K562 (cell line): ENCODE results near the gene ANO8. TPM values are rescaled to one million over a fixed set of nuclear protein-coding genes. Genes with fewer than 3 reads are reported as not detected.
A peak's percentile ranks its signal among the peaks of the same experiment; 100 is the strongest.

Source experiments
- C11orf30 ChIP-seq: fragments of 450-650 bp; IDR thresholded peaks from 2 replicates; pipeline ENCODE4 v1.6.1; 2016; ENCODE audit warnings: low read depth, mild to moderate bottlenecking
- EHMT2 ChIP-seq: fragments of 450-650 bp; IDR thresholded peaks from 2 replicates; pipeline ENCODE4 v1.6.1; 2018; ENCODE audit warnings: antibody characterized with exemption
- EWSR1 ChIP-seq: fragments of 450-650 bp; IDR thresholded peaks from 2 replicates; pipeline ENCODE4 v1.6.1; 2018; ENCODE audit warnings: borderline replicate concordance, mild to moderate bottlenecking, low read depth, moderate library complexity; ENCODE audit not compliant: partially characterized antibody
- HMG20B ChIP-seq: fragments of 250-450 bp; sonication (Bioruptor Pico); IDR thresholded peaks from 2 replicates; pipeline ENCODE4 v1.5.0; 2021; ENCODE audit warnings: mild to moderate bottlenecking
- KHSRP ChIP-seq: fragments of 450-650 bp; IDR thresholded peaks from 2 replicates; pipeline ENCODE4 v1.6.1; 2017
- NR2C2 ChIP-seq, 2 experiments: fragments of 200-800 bp in 1 of 2; sonication (Bioruptor generic) in 1 of 2; sonication (generic) in 1 of 2; formaldehyde crosslinking in 1 of 2; IDR thresholded peaks; 2 replicates each; pipeline versions ENCODE4 v1.6.1 to v1.8.0; 2016 to 2022; ENCODE audit warnings: mild to moderate bottlenecking in 1 of 2, missing compliant biosample characterization in 1 of 2, missing genetic modification characterization in 1 of 2, missing genetic modification reagents in 1 of 2
- SMAD2 ChIP-seq: fragments of 150-350 bp; IDR thresholded peaks from 2 replicates; pipeline ENCODE4 v1.6.1; 2014; ENCODE audit warnings: low read depth, mild to moderate bottlenecking, low read length
- SRF ChIP-seq, 2 experiments: fragments of 250-450, 450-650 bp in 1 of 2; sonication (Bioruptor Pico) in 1 of 2; sonication (generic) in 1 of 2; formaldehyde crosslinking; IDR thresholded peaks; 2 replicates each; pipeline versions ENCODE4 v1.5.0 to v1.5.1; 2020 to 2022; ENCODE audit warnings: mild to moderate bottlenecking in 1 of 2, missing genetic modification reagents in 1 of 2
- TCFL5 ChIP-seq: fragments of 250-450 bp; sonication (Bioruptor Pico); conservative IDR thresholded peaks from 2 replicates; pipeline ENCODE4 v1.6.1; 2021; ENCODE audit warnings: mild to moderate bottlenecking, moderate library complexity, matching md5 sums
- ZNF12 ChIP-seq: sonication (generic); formaldehyde crosslinking; IDR thresholded peaks from 2 replicates; pipeline ENCODE4 v1.4.0; 2020; ENCODE audit warnings: mild to moderate bottlenecking, missing genetic modification reagents
- ZNF146 ChIP-seq: IDR thresholded peaks from one replicate; pipeline ENCODE4 v1.6.1; 2018; ENCODE audit warnings: missing compliant biosample characterization; ENCODE audit not compliant: unreplicated experiment
- polyA plus RNA-seq, 8 experiments: library from polyadenylated mRNA; depleted of rRNA in 4 of 8; stranded (reverse) in 5 of 8; unstranded in 3 of 8; fragments of >200 nt; fragmentation: Nextera tagmentation in 2 of 8; fragmentation: Illumina TruSeq in 1 of 8; extraction: Ambion mirVana in 2 of 8; extraction: Trizol in 1 of 8; gene quantifications; 2 replicates each; pipeline versions ENCODE4 v1.2.1 to v1.2.3, GENCODE V29; 2011 to 2014; ENCODE audit warnings: inconsistent platforms in 1 of 8, missing spikeins in 1 of 8
- total RNA-seq, 7 experiments: library from RNA; depleted of rRNA in 6 of 7; stranded (reverse); fragments of >200 nt in 6 of 7; fragmentation: Illumina TruSeq in 2 of 7; extraction: Trizol in 2 of 7; gene quantifications; 2 replicates each; pipeline versions ENCODE4 v1.2.1 to v1.2.3, GENCODE V29; 2011 to 2021; ENCODE audit warnings: low replicate concordance in 1 of 7
- TF ChIP-seq, protein P1 (sequence below): fragments of 250-450 bp; sonication (Bioruptor Pico); IDR thresholded peaks from 2 replicates; pipeline ENCODE4 v1.5.0; 2021; ENCODE audit warnings: mild to moderate bottlenecking, moderate library complexity
- TF ChIP-seq, protein P2 (sequence below), 2 experiments: fragments of 450-650 bp; IDR thresholded peaks; 2 replicates each; pipeline ENCODE4 v1.6.1; 2018; ENCODE audit warnings: mild to moderate bottlenecking in 2 of 2, low read depth in 1 of 2; ENCODE audit not compliant: partially characterized antibody in 2 of 2
- TF ChIP-seq, protein P3 (sequence below): fragments of 450-650 bp; formaldehyde crosslinking; IDR thresholded peaks from 2 replicates; pipeline ENCODE4 v1.4.0; 2020; ENCODE audit warnings: mild to moderate bottlenecking, mixed read lengths

ANO8 gene
- total and polyA plus RNA-seq, 9 of the 15 experiments (the other 6 are each of a cell fraction or from before 2014, with no cell fraction given) = 0.07 to 7.6 (median 2.3) TPM; not detected in 1

DNA sequence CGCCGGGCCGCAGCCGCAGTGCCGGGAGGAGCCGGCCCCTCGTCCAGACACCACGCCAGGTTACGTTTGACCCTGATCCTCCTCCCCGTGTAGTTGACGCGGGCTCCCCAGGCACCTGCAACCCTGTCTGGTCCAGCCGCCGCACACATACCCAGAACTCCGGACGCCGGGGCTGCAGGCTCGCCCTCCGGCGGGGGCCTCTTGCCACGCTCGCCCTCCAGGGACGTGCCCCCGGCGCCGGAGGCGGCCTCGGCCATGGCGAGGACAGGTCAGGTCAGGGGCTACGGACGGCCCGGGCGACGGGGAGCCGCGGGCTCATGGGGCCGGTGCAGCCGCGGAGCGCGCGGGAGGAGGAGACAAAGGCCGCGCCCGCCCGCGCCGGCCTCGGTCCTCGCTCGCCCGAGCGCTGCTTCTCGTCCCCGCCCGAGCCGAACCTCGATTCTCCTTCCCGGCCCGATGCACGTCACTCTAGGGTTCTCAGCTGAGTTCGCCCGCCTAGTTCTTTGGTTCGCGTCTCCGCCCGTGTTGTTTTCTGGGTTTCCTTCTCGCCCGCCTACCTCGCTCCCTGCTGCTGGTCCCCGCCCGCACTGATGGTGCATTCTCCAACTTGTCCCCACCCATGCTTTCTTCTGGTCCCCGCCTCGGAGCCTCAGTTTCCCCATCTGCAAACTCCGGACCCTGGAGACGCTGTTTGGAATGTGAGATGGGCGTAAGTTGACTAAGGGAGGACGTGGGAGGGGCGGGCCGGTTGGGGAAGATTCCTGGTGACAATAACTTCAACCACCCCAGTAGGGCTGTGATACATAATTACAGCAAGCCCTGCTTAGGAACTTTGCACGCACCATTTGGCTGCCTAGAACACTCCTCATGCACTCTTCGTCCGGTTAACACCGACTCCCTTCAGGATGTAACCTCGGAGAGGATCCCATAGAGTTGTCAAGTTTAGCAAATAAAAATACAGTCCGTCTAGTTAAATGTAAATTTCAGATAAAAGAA lies at the start of gene ANO8 (continued):
- TF ChIP-seq, protein P1, sequence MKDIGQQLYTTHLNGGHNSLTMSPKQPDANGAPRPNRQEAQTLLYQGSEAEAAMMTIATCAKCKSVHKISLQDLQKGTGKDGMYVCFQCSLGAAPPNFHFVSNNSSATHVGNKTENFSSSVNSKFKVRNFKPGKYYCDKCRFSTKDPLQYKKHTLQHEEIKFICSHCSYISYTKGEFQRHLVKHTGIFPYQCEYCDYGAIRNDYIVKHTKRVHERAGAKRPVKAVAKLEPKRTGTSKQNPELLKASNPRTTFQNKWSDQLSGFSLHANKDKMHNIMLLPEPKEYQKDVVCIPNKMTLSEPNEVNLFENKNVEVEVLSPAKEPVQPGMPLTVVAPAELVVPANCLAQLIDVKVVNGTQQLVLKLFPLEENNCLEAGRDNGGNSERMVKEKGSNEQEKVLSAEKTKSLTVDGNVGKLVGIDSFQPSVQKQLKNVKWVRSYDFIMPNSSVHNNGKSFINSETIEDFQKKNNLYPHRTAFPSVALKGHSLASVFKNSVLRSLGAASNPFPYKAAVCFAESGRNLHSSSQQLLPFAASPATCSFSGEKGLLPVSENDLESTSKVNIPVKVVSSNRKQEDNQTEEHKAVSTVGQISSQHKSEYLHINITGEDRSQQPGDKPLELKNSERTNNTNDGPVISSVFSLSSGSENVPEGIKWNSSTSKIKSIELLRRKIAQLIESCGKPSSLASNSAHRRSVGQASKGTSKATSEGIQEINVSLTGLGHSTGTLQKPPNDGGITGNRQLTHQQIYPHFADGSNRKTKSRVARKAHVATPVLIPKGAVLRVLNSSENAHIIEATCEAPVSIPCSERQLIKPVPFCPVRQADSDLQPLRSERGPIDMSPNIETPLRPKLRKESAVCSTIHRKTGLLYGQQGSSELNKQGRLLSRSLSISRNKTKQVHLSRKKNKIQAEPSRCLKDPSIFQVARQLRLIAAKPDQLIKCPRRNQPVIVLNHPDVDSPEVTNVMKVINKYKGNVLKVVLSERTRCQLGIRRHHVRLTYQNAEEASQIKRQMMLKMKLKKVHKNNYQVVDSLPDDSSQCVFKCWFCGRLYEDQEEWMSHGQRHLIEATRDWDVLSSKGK (CRISPR knock-in tag) = no peak
- TF ChIP-seq KHSRP = no peak
- TF ChIP-seq SMAD2 = no peak
- peak; percentile 53; the same call in 1 of the 2 replicates for TF ChIP-seq NR2C2 (CRISPR knock-in tag; IDR thresholded peaks at IDR 0.05)
- TF ChIP-seq NR2C2 (tag; IDR thresholded peaks at IDR 0.05) = peak; percentile 83
- TF ChIP-seq HMG20B (CRISPR knock-in tag) = no peak
- TF ChIP-seq SRF (CRISPR knock-in tag; IDR thresholded peaks at IDR 0.05) = peak in 1 of 2 experiments; percentile 57; a peak in 1 of 4 replicates
- TF ChIP-seq, protein P2, sequence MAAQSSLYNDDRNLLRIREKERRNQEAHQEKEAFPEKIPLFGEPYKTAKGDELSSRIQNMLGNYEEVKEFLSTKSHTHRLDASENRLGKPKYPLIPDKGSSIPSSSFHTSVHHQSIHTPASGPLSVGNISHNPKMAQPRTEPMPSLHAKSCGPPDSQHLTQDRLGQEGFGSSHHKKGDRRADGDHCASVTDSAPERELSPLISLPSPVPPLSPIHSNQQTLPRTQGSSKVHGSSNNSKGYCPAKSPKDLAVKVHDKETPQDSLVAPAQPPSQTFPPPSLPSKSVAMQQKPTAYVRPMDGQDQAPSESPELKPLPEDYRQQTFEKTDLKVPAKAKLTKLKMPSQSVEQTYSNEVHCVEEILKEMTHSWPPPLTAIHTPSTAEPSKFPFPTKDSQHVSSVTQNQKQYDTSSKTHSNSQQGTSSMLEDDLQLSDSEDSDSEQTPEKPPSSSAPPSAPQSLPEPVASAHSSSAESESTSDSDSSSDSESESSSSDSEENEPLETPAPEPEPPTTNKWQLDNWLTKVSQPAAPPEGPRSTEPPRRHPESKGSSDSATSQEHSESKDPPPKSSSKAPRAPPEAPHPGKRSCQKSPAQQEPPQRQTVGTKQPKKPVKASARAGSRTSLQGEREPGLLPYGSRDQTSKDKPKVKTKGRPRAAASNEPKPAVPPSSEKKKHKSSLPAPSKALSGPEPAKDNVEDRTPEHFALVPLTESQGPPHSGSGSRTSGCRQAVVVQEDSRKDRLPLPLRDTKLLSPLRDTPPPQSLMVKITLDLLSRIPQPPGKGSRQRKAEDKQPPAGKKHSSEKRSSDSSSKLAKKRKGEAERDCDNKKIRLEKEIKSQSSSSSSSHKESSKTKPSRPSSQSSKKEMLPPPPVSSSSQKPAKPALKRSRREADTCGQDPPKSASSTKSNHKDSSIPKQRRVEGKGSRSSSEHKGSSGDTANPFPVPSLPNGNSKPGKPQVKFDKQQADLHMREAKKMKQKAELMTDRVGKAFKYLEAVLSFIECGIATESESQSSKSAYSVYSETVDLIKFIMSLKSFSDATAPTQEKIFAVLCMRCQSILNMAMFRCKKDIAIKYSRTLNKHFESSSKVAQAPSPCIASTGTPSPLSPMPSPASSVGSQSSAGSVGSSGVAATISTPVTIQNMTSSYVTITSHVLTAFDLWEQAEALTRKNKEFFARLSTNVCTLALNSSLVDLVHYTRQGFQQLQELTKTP (IDR thresholded peaks at IDR 0.05; ENCODE audit: low read depth in 1 of 2, partially characterized antibody in 2 of 2) = no peak
- TF ChIP-seq, protein P3, sequence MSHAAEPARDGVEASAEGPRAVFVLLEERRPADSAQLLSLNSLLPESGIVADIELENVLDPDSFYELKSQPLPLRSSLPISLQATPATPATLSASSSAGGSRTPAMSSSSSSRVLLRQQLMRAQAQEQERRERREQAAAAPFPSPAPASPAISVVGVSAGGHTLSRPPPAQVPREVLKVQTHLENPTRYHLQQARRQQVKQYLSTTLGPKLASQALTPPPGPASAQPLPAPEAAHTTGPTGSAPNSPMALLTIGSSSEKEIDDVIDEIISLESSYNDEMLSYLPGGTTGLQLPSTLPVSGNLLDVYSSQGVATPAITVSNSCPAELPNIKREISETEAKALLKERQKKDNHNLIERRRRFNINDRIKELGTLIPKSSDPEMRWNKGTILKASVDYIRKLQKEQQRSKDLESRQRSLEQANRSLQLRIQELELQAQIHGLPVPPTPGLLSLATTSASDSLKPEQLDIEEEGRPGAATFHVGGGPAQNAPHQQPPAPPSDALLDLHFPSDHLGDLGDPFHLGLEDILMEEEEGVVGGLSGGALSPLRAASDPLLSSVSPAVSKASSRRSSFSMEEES (CRISPR knock-in tag) = no peak
- TF ChIP-seq EWSR1 = no peak
- TF ChIP-seq ZNF146 (CRISPR knock-in tag) = no peak
- no peak for TF ChIP-seq EHMT2
- TF ChIP-seq ZNF12 = no peak; the same call in 1 of the 2 replicates
- peak; percentile 43; the same call in 1 of the 2 replicates for TF ChIP-seq C11orf30
- no peak for TF ChIP-seq TCFL5 (CRISPR knock-in tag)
